ENCODE measurements around the gene GLT1D1. TPM values are rescaled to one million over a fixed set of nuclear protein-coding genes. Genes with fewer than 3 reads are reported as not detected.

GLT1D1 gene
- total and polyA plus RNA-seq, 2 of the 8 experiments (the other 6 are each of a cell fraction or from before 2014, with no cell fraction given), result 1.5 to 3.6 TPM

DNA sequence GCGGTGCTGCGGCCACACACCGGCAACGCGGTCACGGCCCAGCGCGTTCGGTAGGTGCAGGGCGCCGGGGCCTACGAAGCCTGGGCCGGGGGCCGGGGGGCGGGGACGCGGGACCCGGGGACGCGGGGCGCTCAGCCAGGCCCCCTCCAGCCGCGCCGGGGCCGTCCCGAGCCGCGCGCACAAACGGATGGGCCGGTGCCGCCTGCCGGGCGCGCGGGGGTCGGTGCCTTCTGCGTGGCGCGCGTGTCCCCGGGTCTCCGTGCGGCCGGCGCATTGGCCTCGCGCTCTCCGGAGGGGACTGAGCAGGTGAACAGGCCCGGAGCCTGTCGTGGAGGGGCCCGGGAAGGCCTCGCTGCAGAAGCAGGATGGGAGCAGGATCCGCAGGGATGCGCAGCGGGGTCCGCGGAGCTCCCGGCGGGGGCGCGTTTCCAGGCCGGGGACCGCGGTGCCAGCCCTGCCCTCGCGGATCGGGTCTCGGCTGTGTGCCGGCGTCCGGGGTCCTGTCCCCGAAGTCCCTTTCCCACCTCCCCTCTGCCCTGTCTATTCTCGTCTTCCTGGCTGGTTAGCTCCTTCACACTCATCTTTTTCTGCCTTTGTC lies 421 bp downstream of the GLT1D1 start (continued):
- TF ChIP-seq SUZ12 (IDR thresholded peaks at IDR 0.05; ENCODE audit: low read length), result 0 out of 2 replicates have a peak, but pooled peaks have one; percentile 1
- no peak for TF ChIP-seq EZH2 (IDR thresholded peaks at IDR 0.05; ENCODE audit: low read depth, low read length, severe bottlenecking)
- TF ChIP-seq NRF1 (IDR thresholded peaks at IDR 0.05; ENCODE audit: low read depth, low read length), result no peak
- no peak for TF ChIP-seq SIX5 (IDR thresholded peaks at IDR 0.05; ENCODE audit: low read depth, low read length)
- peak; percentile 90 for TF ChIP-seq KDM4A (IDR thresholded peaks at IDR 0.05; ENCODE audit: low read depth, low read length, severe bottlenecking)
- TF ChIP-seq POU5F1 (IDR thresholded peaks at IDR 0.05; ENCODE audit: low read depth, low read length), result no peak
- no peak for TF ChIP-seq TAF7 (optimal IDR thresholded peaks at IDR 0.05; ENCODE audit: borderline replicate concordance, low read depth, low read length)
- no peak for TF ChIP-seq CBX5 (IDR thresholded peaks at IDR 0.05; ENCODE audit: low read depth, low read length)
- TF ChIP-seq JUND (IDR thresholded peaks at IDR 0.05; ENCODE audit: low read length), result no peak
- no peak for TF ChIP-seq EGR1 (IDR thresholded peaks at IDR 0.05; ENCODE audit: borderline replicate concordance, low read depth, low read length)
- TF ChIP-seq EP300 (IDR thresholded peaks at IDR 0.05; ENCODE audit: borderline replicate concordance in 1 of 2, low read depth in 2 of 2, low read length in 2 of 2), result no peak
- no peak for TF ChIP-seq GTF2F1 (IDR thresholded peaks at IDR 0.05; ENCODE audit: borderline replicate concordance, low read depth, low read length)
- TF ChIP-seq RBBP5 (IDR thresholded peaks at IDR 0.05; ENCODE audit: borderline replicate concordance, low read depth, low read length), result no peak
- TF ChIP-seq SIN3A (conservative IDR thresholded peaks at IDR 0.05 in 1 of 2, IDR thresholded peaks at IDR 0.05 in 1 of 2; ENCODE audit: low read depth in 1 of 2, low read length in 2 of 2), result no peak
- TF ChIP-seq POLR2A (IDR thresholded peaks at IDR 0.05; ENCODE audit: control extremely low read depth in 1 of 2, low read depth in 2 of 2, low read length in 2 of 2), result no peak
- TF ChIP-seq NANOG (IDR thresholded peaks at IDR 0.05; ENCODE audit: insufficient read depth, low read depth, low read length, poor library complexity, severe bottlenecking), result no peak
- no peak for TF ChIP-seq MAFK (IDR thresholded peaks at IDR 0.05; ENCODE audit: low read depth, low read length)
- no peak for TF ChIP-seq JUN (IDR thresholded peaks at IDR 0.05; ENCODE audit: low read depth, low read length)
- no peak for TF ChIP-seq RFX5 (IDR thresholded peaks at IDR 0.05; ENCODE audit: borderline replicate concordance, low read depth, low read length)
- no peak for TF ChIP-seq KDM5A (IDR thresholded peaks at IDR 0.05; ENCODE audit: low read length)
- no peak for TF ChIP-seq RXRA (IDR thresholded peaks at IDR 0.05; ENCODE audit: insufficient read depth, low read depth, low read length)
- no peak for TF ChIP-seq CEBPB (IDR thresholded peaks at IDR 0.05; ENCODE audit: low read depth, low read length)
- TF ChIP-seq RAD21 (IDR thresholded peaks at IDR 0.05 in 1 of 2, conservative IDR thresholded peaks at IDR 0.05 in 1 of 2; ENCODE audit: low read depth in 2 of 2, low read length in 2 of 2), result no peak
- 0 out of 2 replicates have a peak, but pooled peaks have one; percentile 21 for TF ChIP-seq BACH1 (IDR thresholded peaks at IDR 0.05; ENCODE audit: low read length)
- TF ChIP-seq TBP (IDR thresholded peaks at IDR 0.05; ENCODE audit: low read depth, low read length), result no peak
- TF ChIP-seq CHD1 (IDR thresholded peaks at IDR 0.05; ENCODE audit: low read depth, low read length), result no peak

Measured in H1 (cell line).